ENCODE data around the gene FGG. TPM values are rescaled to one million over a fixed set of nuclear protein-coding genes. Genes with fewer than 3 reads are reported as not detected.
"Not testable (repeated sequence)": the region's sequence is repeated elsewhere in the genome, so short reads cannot be mapped to it uniquely, and the experiment has no call there.

Gene FGG
- total RNA-seq, 1 donor from 2014 or later = not detected

- Histone ChIP-seq H3K27me3 (ENCODE audit: insufficient read depth, low read length) (no peaks in the 10 kb centered on the region), H3K79me2 (ENCODE audit: insufficient read depth, low read length) (no peaks in the 10 kb centered on the region), H3K27ac (ENCODE audit: low read depth, low read length) (no peak overlapping the region), H3K9me3 (ENCODE audit: insufficient read depth, low read depth, low read length) (no peaks in the 10 kb centered on the region), H3K36me3 (ENCODE audit: insufficient read depth, low read length) (no peaks in the 10 kb centered on the region), H4K20me1 (ENCODE audit: insufficient read depth, low read length) (no peaks in the 10 kb centered on the region), H2AFZ (ENCODE audit: low read depth, low read length) (no peak overlapping the region), H3K4me1 (ENCODE audit: insufficient read depth, low read length) (no peaks in the 10 kb centered on the region), H3K4me3 (ENCODE audit: insufficient read depth, low read depth, low read length) (no peak overlapping the region), H3K4me2 (ENCODE audit: low read length) (no peak overlapping the region), H3K9ac (ENCODE audit: low read length) (no peak overlapping the region)
- Mint-ChIP-seq H3K27me3 (ENCODE audit: low read depth, unreplicated experiment) (no peaks in the 10 kb centered on the region), H3K9me3 (ENCODE audit: unreplicated experiment) (no peaks in the 10 kb centered on the region), H3K36me3 (ENCODE audit: low read depth, unreplicated experiment) (no peaks in the 10 kb centered on the region), H3K4me1 (ENCODE audit: low read depth, unreplicated experiment) (no peaks in the 10 kb centered on the region), H3K27ac (ENCODE audit: unreplicated experiment) (no peak overlapping the region), H3K4me3 (ENCODE audit: unreplicated experiment) (no peak overlapping the region)
- DNase-seq (ENCODE audit: low read depth) (no peak), FAIRE-seq (no peak)
- no peak for TF ChIP-seq EZH2 (IDR thresholded peaks at IDR 0.05; ENCODE audit: insufficient read depth, low read length)
- no peak for TF ChIP-seq CTCF (IDR thresholded peaks at IDR 0.05; ENCODE audit: insufficient read depth, low read depth, low read length)
These were observed 14.4 kb downstream of the FGG start for GRCh38 chr4:154597798-154598774.

GRCh38 chr4:154597281-154597680 lies 15.2 kb downstream of the FGG start:
- DNase-seq (ENCODE audit: low read depth); H3K9me3 Mint-ChIP-seq (ENCODE audit: unreplicated experiment); H3K27me3 Mint-ChIP-seq (ENCODE audit: low read depth, unreplicated experiment); H3K27ac Mint-ChIP-seq (ENCODE audit: unreplicated experiment); H3K36me3 Mint-ChIP-seq (ENCODE audit: low read depth, unreplicated experiment); H3K4me1 Mint-ChIP-seq (ENCODE audit: low read depth, unreplicated experiment); FAIRE-seq; H3K9me3 ChIP-seq (ENCODE audit: insufficient read depth, low read depth, low read length); H3K9ac ChIP-seq (ENCODE audit: low read length); H3K4me3 Mint-ChIP-seq (ENCODE audit: unreplicated experiment); H3K27me3 ChIP-seq (ENCODE audit: insufficient read depth, low read length); H3K27ac ChIP-seq (ENCODE audit: low read depth, low read length); H3K4me1 ChIP-seq (ENCODE audit: insufficient read depth, low read length); H3K36me3 ChIP-seq (ENCODE audit: insufficient read depth, low read length); H2AFZ ChIP-seq (ENCODE audit: low read depth, low read length); H3K4me3 ChIP-seq (ENCODE audit: insufficient read depth, low read depth, low read length); H3K79me2 ChIP-seq (ENCODE audit: insufficient read depth, low read length); H4K20me1 ChIP-seq (ENCODE audit: insufficient read depth, low read length); H3K4me2 ChIP-seq (ENCODE audit: low read length): not testable (repeated sequence)

GRCh38 chr4:154595807-154596206 lies 16.6 kb downstream of the FGG start:
- H3K4me1 Mint-ChIP-seq (ENCODE audit: low read depth, unreplicated experiment) = no peaks in the 10 kb centered on the region
- no peak for TF ChIP-seq CTCF (IDR thresholded peaks at IDR 0.05; ENCODE audit: insufficient read depth, low read depth, low read length)
- no peak for TF ChIP-seq EZH2 (IDR thresholded peaks at IDR 0.05; ENCODE audit: insufficient read depth, low read length)
- H3K27me3 Mint-ChIP-seq (ENCODE audit: low read depth, unreplicated experiment) = no peaks in the 10 kb centered on the region
- Histone ChIP-seq H4K20me1 (ENCODE audit: insufficient read depth, low read length) (no peaks in the 10 kb centered on the region), H3K4me2 (ENCODE audit: low read length) (no peak overlapping the region), H3K4me1 (ENCODE audit: insufficient read depth, low read length) (no peaks in the 10 kb centered on the region), H3K27ac (ENCODE audit: low read depth, low read length) (no peak overlapping the region), H3K4me3 (ENCODE audit: insufficient read depth, low read depth, low read length) (no peak overlapping the region), H3K9ac (ENCODE audit: low read length) (no peak overlapping the region), H3K36me3 (ENCODE audit: insufficient read depth, low read length) (no peaks in the 10 kb centered on the region), H3K27me3 (ENCODE audit: insufficient read depth, low read length) (no peaks in the 10 kb centered on the region), H3K9me3 (ENCODE audit: insufficient read depth, low read depth, low read length) (no peaks in the 10 kb centered on the region), H3K79me2 (ENCODE audit: insufficient read depth, low read length) (no peaks in the 10 kb centered on the region), H2AFZ (ENCODE audit: low read depth, low read length) (no peak overlapping the region)
- H3K4me3 Mint-ChIP-seq (ENCODE audit: unreplicated experiment) = no peak overlapping the region
- DNase-seq (ENCODE audit: low read depth) (peak; percentile 84), FAIRE-seq (no peak)
- no peaks in the 10 kb centered on the region for H3K9me3 Mint-ChIP-seq (ENCODE audit: unreplicated experiment)
- no peak overlapping the region for H3K27ac Mint-ChIP-seq (ENCODE audit: unreplicated experiment)
- H3K36me3 Mint-ChIP-seq (ENCODE audit: low read depth, unreplicated experiment) = no peaks in the 10 kb centered on the region

- H3K4me1 Mint-ChIP-seq (ENCODE audit: low read depth, unreplicated experiment); H3K4me3 ChIP-seq (ENCODE audit: insufficient read depth, low read depth, low read length); H3K9me3 ChIP-seq (ENCODE audit: insufficient read depth, low read depth, low read length); FAIRE-seq; H3K79me2 ChIP-seq (ENCODE audit: insufficient read depth, low read length); H3K27ac Mint-ChIP-seq (ENCODE audit: unreplicated experiment); H3K36me3 ChIP-seq (ENCODE audit: insufficient read depth, low read length); H3K4me1 ChIP-seq (ENCODE audit: insufficient read depth, low read length); H3K4me2 ChIP-seq (ENCODE audit: low read length); DNase-seq (ENCODE audit: low read depth); H3K27me3 Mint-ChIP-seq (ENCODE audit: low read depth, unreplicated experiment); H3K27ac ChIP-seq (ENCODE audit: low read depth, low read length); H3K36me3 Mint-ChIP-seq (ENCODE audit: low read depth, unreplicated experiment); H2AFZ ChIP-seq (ENCODE audit: low read depth, low read length); H3K9me3 Mint-ChIP-seq (ENCODE audit: unreplicated experiment); H3K9ac ChIP-seq (ENCODE audit: low read length); H3K4me3 Mint-ChIP-seq (ENCODE audit: unreplicated experiment); H4K20me1 ChIP-seq (ENCODE audit: insufficient read depth, low read length); H3K27me3 ChIP-seq (ENCODE audit: insufficient read depth, low read length): not testable (repeated sequence)
These were observed 18.1 kb downstream of the FGG start for GRCh38 chr4:154594343-154594742.
